K562 (cell line): ENCODE data around the gene TCHH. TPM values are rescaled to one million over a fixed set of nuclear protein-coding genes. Genes with fewer than 3 reads are reported as not detected.

ENCODE experiments used
- ATAC-seq: fragments of 200-7000 bp; cut with Tn5 transposase; 3 replicates; pipeline ENCODE4 v1.9.1; 2020; ENCODE audit warnings: moderate library complexity
- Bru-seq: library from RNA; stranded (reverse); fragments of 400-500 nt; gene quantifications from one replicate; lab custom pipeline; 2021; lab: Mats Ljungman, UMichigan
- BruChase-seq, 2 experiments: library from RNA; stranded (reverse); fragments of 400-500 nt; gene quantifications; one replicate each; lab custom pipeline; 2021; lab: Mats Ljungman, UMichigan
- BruUV-seq: library from RNA; stranded (reverse); fragments of 400-500 nt; replicated peaks from 2 replicates; lab custom pipeline; 2021; lab: Mats Ljungman, UMichigan
- CTCF ChIA-PET: fragments of 300-600 bp; formaldehyde crosslinking; extraction: SDS; loops from one replicate; lab custom pipeline; 2021; ENCODE audit warnings: low intra/inter-chr PET ratio; lab: Yijun Ruan, JAX
- POLR2A ChIA-PET: fragments of 300-600, 350-650 bp; sonication (Branson Sonifier 250); formaldehyde crosslinking; extraction: SDS; loops from one replicate; lab custom pipeline; 2021; ENCODE audit warnings: antibody characterized with exemption, inconsistent platforms; lab: Yijun Ruan, JAX
- DNase-seq, 4 experiments: peaks; one replicate each; pipeline versions ENCODE4 v3.0.0 to v3.0.0-alpha.2; 2011 to 2018; ENCODE audit warnings: low spot score in 3 of 4, mixed read lengths in 3 of 4; ENCODE audit errors: extremely low read depth in 1 of 4
- FAIRE-seq: peaks from 2 replicates; lab custom pipeline; 2011; peaks lifted over from hg19 to GRCh38; lab: Jason Lieb, UNC
- H2AFZ ChIP-seq: 2 replicates; pipeline ENCODE4 v1.6.0; 2011; ENCODE audit warnings: low read depth, low read length, control low read depth, inconsistent platforms
- H3K27ac ChIP-seq: fragments of 200-600 bp; 3 replicates; pipeline ENCODE4 v1.8.0; 2011; ENCODE audit warnings: low read depth, mild to moderate bottlenecking, control low read depth, inconsistent platforms, low read length, moderate library complexity, mixed read lengths; ENCODE audit errors: extremely low read depth
- H3K27me3 ChIP-seq, 2 experiments: fragments of 300-600 bp in 1 of 2; 2 replicates in 1 of 2; 3 replicates in 1 of 2; pipeline versions ENCODE4 v1.6.0 to v1.8.0; 2011; ENCODE audit warnings: inconsistent platforms in 2 of 2, low read length in 2 of 2, mild to moderate bottlenecking in 1 of 2, mixed read lengths in 1 of 2, moderate library complexity in 1 of 2; ENCODE audit not compliant: control insufficient read depth in 2 of 2, insufficient read depth in 2 of 2
- H3K36me3 ChIP-seq: fragments of 300-600 bp; 3 replicates; pipeline ENCODE4 v1.8.0; 2011; ENCODE audit warnings: mild to moderate bottlenecking, low read length, inconsistent platforms; ENCODE audit not compliant: control insufficient read depth, insufficient read depth
- H3K4me1 ChIP-seq, 2 experiments: fragments of 200-600 bp in 1 of 2; replicated peaks in 1 of 2; 2 replicates in 1 of 2; 3 replicates in 1 of 2; pipeline versions ENCODE4 v1.5.1 to v1.8.0; 2011; ENCODE audit warnings: inconsistent platforms in 2 of 2, low read length in 2 of 2, mild to moderate bottlenecking in 1 of 2, mixed read lengths in 1 of 2, moderate library complexity in 1 of 2; ENCODE audit not compliant: control insufficient read depth in 2 of 2, insufficient read depth in 2 of 2
- H3K4me2 ChIP-seq: 2 replicates; pipeline ENCODE4 v1.6.1; 2011; ENCODE audit warnings: low read length, control low read depth, inconsistent platforms, mixed read lengths; ENCODE audit not compliant: insufficient read depth
- H3K4me3 ChIP-seq: fragments of 200-600 bp; sonication (generic), shearing (Covaris generic); 2 replicates; pipeline ENCODE4 v1.5.1; 2016; ENCODE audit warnings: control low read depth, inconsistent platforms
- H3K79me2 ChIP-seq: fragments of 200-600 bp; 3 replicates; pipeline ENCODE4 v1.8.0; 2011; ENCODE audit warnings: low read length, inconsistent platforms; ENCODE audit not compliant: control insufficient read depth, insufficient read depth
- H3K9ac ChIP-seq, 2 experiments: 2 replicates each; pipeline versions ENCODE4 v1.6.0 to v1.6.1; 2011; ENCODE audit warnings: low read depth in 2 of 2, low read length in 2 of 2, control low read depth in 1 of 2, inconsistent platforms in 1 of 2, mild to moderate bottlenecking in 1 of 2, mixed read lengths in 1 of 2; ENCODE audit not compliant: insufficient read depth in 1 of 2
- H3K9me1 ChIP-seq: one replicate; pipeline ENCODE4 v1.6.0; 2011; ENCODE audit warnings: inconsistent platforms, mild to moderate bottlenecking, low read length, moderate library complexity; ENCODE audit not compliant: control insufficient read depth, insufficient read depth
- H3K9me3 ChIP-seq: replicated peaks from 2 replicates; pipeline ENCODE4 v1.5.1; 2011; ENCODE audit warnings: low read depth, low read length, inconsistent platforms; ENCODE audit not compliant: control insufficient read depth, insufficient read depth
- H4K20me1 ChIP-seq: replicated peaks from 2 replicates; pipeline ENCODE4 v1.6.1; 2011; ENCODE audit warnings: low read length, inconsistent platforms, mixed read lengths; ENCODE audit not compliant: control insufficient read depth, insufficient read depth
- ARID2 ChIP-seq: fragments of 450-650 bp; IDR thresholded peaks from 2 replicates; pipeline ENCODE4 v1.6.1; 2017; ENCODE audit warnings: antibody characterized with exemption, mild to moderate bottlenecking
- ATF4 ChIP-seq: fragments of 450-650 bp; formaldehyde crosslinking; IDR thresholded peaks from 2 replicates; pipeline ENCODE4 v1.4.0; 2022; ENCODE audit warnings: mild to moderate bottlenecking, moderate library complexity
- BACH1 ChIP-seq: fragments of 200-800 bp; sonication (Bioruptor generic); IDR thresholded peaks from 2 replicates; pipeline ENCODE4 v1.6.1; 2016; ENCODE audit warnings: missing genetic modification characterization, missing compliant biosample characterization
- CLOCK ChIP-seq: fragments of 250-450 bp; sonication (Bioruptor Pico); IDR thresholded peaks from 2 replicates; pipeline ENCODE4 v1.4.0; 2020; ENCODE audit warnings: mild to moderate bottlenecking, moderate library complexity, borderline replicate concordance
- E2F3 ChIP-seq: fragments of 250-450 bp; sonication (Bioruptor Pico); IDR thresholded peaks from 2 replicates; pipeline ENCODE4 v1.4.0; 2020; ENCODE audit warnings: mild to moderate bottlenecking
- ELK3 ChIP-seq: fragments of 450-650 bp; formaldehyde crosslinking; IDR thresholded peaks from 2 replicates; pipeline ENCODE4 v1.4.0; 2020; ENCODE audit warnings: mild to moderate bottlenecking
- MEF2D ChIP-seq: conservative IDR thresholded peaks from 2 replicates; pipeline ENCODE4 v1.6.1; 2016; ENCODE audit warnings: low read depth, missing genetic modification characterization, missing compliant biosample characterization
- MTA1 ChIP-seq: fragments of 450-650 bp; IDR thresholded peaks from 2 replicates; pipeline ENCODE4 v1.6.1; 2017; ENCODE audit warnings: borderline replicate concordance
- MTF1 ChIP-seq: fragments of 250-450 bp; sonication (Bioruptor Pico); IDR thresholded peaks from 2 replicates; pipeline ENCODE4 v1.9.0; 2021; ENCODE audit warnings: moderate library complexity, mild to moderate bottlenecking, inconsistent platforms, borderline replicate concordance
- NR2F6 ChIP-seq: fragments of 450-650 bp; formaldehyde crosslinking; IDR thresholded peaks from 2 replicates; pipeline ENCODE4 v1.4.0; 2020; ENCODE audit warnings: mild to moderate bottlenecking
- PML ChIP-seq: IDR thresholded peaks from 2 replicates; pipeline ENCODE4 v1.6.1; 2012; ENCODE audit warnings: low read length, inconsistent platforms
- POLR2A ChIP-seq: fragments of 450-650 bp; conservative IDR thresholded peaks from 2 replicates; pipeline ENCODE4 v1.6.1; 2016
- RFX7 ChIP-seq: fragments of 250-450 bp; sonication (Bioruptor Pico); IDR thresholded peaks from 2 replicates; pipeline ENCODE4 v1.5.1; 2021; ENCODE audit warnings: mild to moderate bottlenecking
- TEAD4 ChIP-seq, 2 experiments: sonication (generic) in 1 of 2; formaldehyde crosslinking in 1 of 2; IDR thresholded peaks; 2 replicates each; pipeline versions ENCODE4 v1.6.1 to v1.8.0; 2012 to 2022; ENCODE audit warnings: borderline replicate concordance in 1 of 2, inconsistent platforms in 1 of 2, low read length in 1 of 2, mild to moderate bottlenecking in 1 of 2, missing genetic modification reagents in 1 of 2
- YBX1 ChIP-seq: fragments of 450-650 bp; IDR thresholded peaks from 2 replicates; pipeline ENCODE4 v1.7.1; 2016; ENCODE audit warnings: mild to moderate bottlenecking
- ZBTB8A ChIP-seq: fragments of 450-650 bp; IDR thresholded peaks from 2 replicates; pipeline ENCODE4 v1.6.1; 2018; ENCODE audit warnings: mild to moderate bottlenecking, moderate library complexity; ENCODE audit not compliant: partially characterized antibody
- ZEB2 ChIP-seq: fragments of 450-650 bp; IDR thresholded peaks from 2 replicates; pipeline ENCODE4 v1.6.1; 2016
- WGBS: fragments of 100-300 bp; shearing (Covaris generic); methylation state at CpG from one replicate; pipeline ENCODE4 v1.1.6; 2016; ENCODE audit warnings: low coverage, mixed read lengths; ENCODE audit not compliant: insufficient coverage; ENCODE audit errors: missing lambda C conversion rate; 5-methylcytosine and 5-hydroxymethylcytosine counted together
- in situ Hi-C: fragments of 300-500 bp; cut with MboI; formaldehyde crosslinking; loops from 4 replicates; pipeline ENCODE4 v1.15.0; 2018; ENCODE audit warnings: inconsistent platforms, mixed read lengths
- intact Hi-C: fragments of 100-400 bp; cut with micrococcal nuclease; formaldehyde crosslinking; loops from 2 replicates; pipeline ENCODE4 v1.14.2; 2022
- long read RNA-seq, 3 experiments: library from polyadenylated mRNA in 2 of 3; library from RNA in 1 of 3; unstranded in 2 of 3; stranded (forward) in 1 of 3; transcript quantifications; one replicate each; pipeline ENCODE4 v2.0.0, GENCODE V29; 2019 to 2022
- polyA minus RNA-seq, 3 experiments: library from RNA; depleted of rRNA, polyadenylated mRNA; stranded (reverse); fragments of >200 nt; gene quantifications; 2 replicates each; pipeline ENCODE4 v1.2.3, GENCODE V29; 2011
- polyA plus RNA-seq, 8 experiments: library from polyadenylated mRNA; depleted of rRNA in 4 of 8; stranded (reverse) in 5 of 8; unstranded in 3 of 8; fragments of >200 nt; fragmentation: Nextera tagmentation in 2 of 8; fragmentation: Illumina TruSeq in 1 of 8; extraction: Ambion mirVana in 2 of 8; extraction: Trizol in 1 of 8; gene quantifications; 2 replicates each; pipeline versions ENCODE4 v1.2.1 to v1.2.3, GENCODE V29; 2011 to 2014; ENCODE audit warnings: inconsistent platforms in 1 of 8, missing spikeins in 1 of 8
- total RNA-seq, 7 experiments: library from RNA; depleted of rRNA in 6 of 7; stranded (reverse); fragments of >200 nt in 6 of 7; fragmentation: Illumina TruSeq in 2 of 7; extraction: Trizol in 2 of 7; gene quantifications; 2 replicates each; pipeline versions ENCODE4 v1.2.1 to v1.2.3, GENCODE V29; 2011 to 2021; ENCODE audit warnings: low replicate concordance in 1 of 7

Gene TCHH
- not detected in 2 replicates for total RNA-seq (2011; cell fraction: chromatin; rRNA removed; ENCODE audit: low replicate concordance)
- total RNA-seq (2011; cell fraction: nucleolus; rRNA removed) = not detected in 2 replicates
- not detected in 2 replicates for total RNA-seq (2011; cell fraction: nucleoplasm; rRNA removed)
- total RNA-seq (2014; rRNA removed) (not detected in 2 replicates), total RNA-seq (2014; rRNA removed; fragmentation: Illumina TruSeq; extraction: Trizol) (not detected in 2 replicates), total RNA-seq (2015; rRNA removed; fragmentation: Illumina TruSeq; extraction: Trizol) (not detected in 2 replicates), total RNA-seq (2021) (not detected in 2 replicates), polyA plus RNA-seq (2011; rRNA removed) (not detected in 2 replicates), polyA plus RNA-seq (2014; fragmentation: Illumina TruSeq; extraction: Trizol) (not detected in 2 replicates), polyA plus RNA-seq (2014; fragmentation: Nextera tagmentation; extraction: Ambion mirVana) (not detected), polyA plus RNA-seq (2014; rRNA removed) (0.03 TPM in 1 of 2 replicates, not detected in the other), polyA minus RNA-seq (2011; rRNA and poly(A)+ RNA removed) (not detected in 2 replicates), Bru-seq, nascent RNA (percentile 9 among the genes with signal in this experiment), BruChase-seq, experiment 1, labeled RNA remaining after a 2-hour chase (not detected), BruChase-seq, experiment 2, labeled RNA remaining after a 6-hour chase (not detected)
- not detected in 2 replicates for polyA plus RNA-seq (2011; cell fraction: cytosol; rRNA removed)
- polyA plus RNA-seq (2011; cell fraction: nucleus; rRNA removed) = not detected in 2 replicates
- not detected in 2 replicates for polyA plus RNA-seq (2012)
- not detected in 2 replicates for polyA minus RNA-seq (2011; cell fraction: cytosol; rRNA and poly(A)+ RNA removed)
- polyA minus RNA-seq (2011; cell fraction: nucleus; rRNA and poly(A)+ RNA removed) = not detected in 2 replicates
- long read RNA-seq, experiment 1 = 0 reads
- long read RNA-seq, experiment 2 = 0 reads
- long read RNA-seq, experiment 3 = 0 reads

DNA sequence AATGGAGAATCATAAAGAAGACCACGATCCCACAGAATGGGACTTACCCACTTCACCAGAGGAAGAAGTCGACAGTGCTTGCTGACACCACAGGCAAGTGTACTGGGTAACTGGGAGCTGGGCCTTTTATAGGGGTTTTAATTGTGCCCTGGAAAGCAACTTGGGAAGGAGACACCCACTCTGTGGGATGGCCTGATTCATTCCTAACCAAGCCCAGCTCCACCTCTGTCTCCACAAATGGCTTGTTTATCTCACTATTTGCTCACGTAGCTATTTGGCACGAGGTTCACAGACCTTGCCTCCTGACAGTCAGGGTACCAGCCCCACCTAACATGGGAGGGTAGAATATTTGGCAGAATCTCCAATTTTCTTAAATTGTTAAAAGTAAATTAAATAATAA, at the start of gene TCHH:
TSS of gene TCHH (minus strand) at position 101 of the 400 bp plus-strand sequence. CDS start 1,364 bp downstream, outside the sequence.
- H3K9me3 ChIP-seq = no peaks in the 10 kb centered on the region
- H4K20me1 ChIP-seq = no peaks in the 10 kb centered on the region
- CTCF ChIA-PET = no interaction called here
- ATAC-seq (no peak), FAIRE-seq (no peak), DNase-seq (no peak)
- peaks cover 0 to 14% of the 10 kb centered on the region in 2 experiments; a peak in 1 of 5 replicates for H3K4me1 ChIP-seq
- BruUV-seq = no TSS peak
- H3K27me3 ChIP-seq = peaks cover 6 to 25% of the 10 kb centered on the region in 2 experiments; a peak in 3 of 5 replicates
- H3K9me1 ChIP-seq = no peaks in the 10 kb centered on the region
- H2AFZ ChIP-seq = no peak within 1 kb of the TSS
- no peak within 1 kb of the TSS for H3K9ac ChIP-seq
- H3K4me3 ChIP-seq = no peak within 1 kb of the TSS
- H3K4me2 ChIP-seq = no peak within 1 kb of the TSS
- POLR2A ChIA-PET = interaction anchor here (0.7 kb wide), 1 partner anchor 57 kb away, joined by 3 read pairs; no protein-coding TSS in a partner anchor
- H3K27ac ChIP-seq = no peak within 1 kb of the TSS
- no peaks in the 10 kb centered on the region for H3K79me2 ChIP-seq
- H3K36me3 ChIP-seq = no peaks in the 10 kb centered on the region
- WGBS = 0% methylated on average over 3 of the region's 4 CpGs
- in situ Hi-C loops = no loop called here
- intact Hi-C loops = no loop called here
- TF ChIP-seq POLR2A = no peak
- TF ChIP-seq MTA1 = no peak
- no peak for TF ChIP-seq ATF4 (CRISPR knock-in tag)
- TF ChIP-seq ZBTB8A = no peak
- no peak for TF ChIP-seq RFX7 (CRISPR knock-in tag)
- no peak for TF ChIP-seq E2F3 (CRISPR knock-in tag)
- no peak for TF ChIP-seq BACH1 (tag)
- no peak for TF ChIP-seq NR2F6 (CRISPR knock-in tag)
- no peak for TF ChIP-seq MEF2D
- no peak for TF ChIP-seq MTF1 (CRISPR knock-in tag)
- no peak for TF ChIP-seq ZEB2
- TF ChIP-seq ARID2 = no peak
- no peak for TF ChIP-seq YBX1
- TF ChIP-seq PML = no peak
- no peak for TF ChIP-seq CLOCK
- TF ChIP-seq TEAD4 (IDR thresholded peaks at IDR 0.05; ENCODE audit: low read length) = no peak
- no peak for TF ChIP-seq TEAD4 (CRISPR knock-in tag; IDR thresholded peaks at IDR 0.05; ENCODE audit: borderline replicate concordance)
- no peak for TF ChIP-seq ELK3 (CRISPR knock-in tag)
